ENCODE measurements around the gene HPDL.

HPDL gene

GRCh38 chr1:45334308-45335245 lies 7.9 kb downstream of the HPDL start:
- no peak for DNase-seq (ENCODE audit: low read depth, low spot score)
- H3K4me3 ChIP-seq (ENCODE audit: low read depth, low read length) = no peak overlapping the region
- no peak for TF ChIP-seq CTCF (IDR thresholded peaks at IDR 0.05; ENCODE audit: insufficient read depth, low read length, missing control alignments)
- CTCF ChIA-PET = interaction anchor here (8.3 kb wide), 1 partner anchor 319 kb away, joined by 78 read pairs; the partner anchor contains the start of gene UROD
- POLR2A ChIA-PET = no interaction called here

- no peak for TF ChIP-seq CTCF (IDR thresholded peaks at IDR 0.05; ENCODE audit: insufficient read depth, low read length, missing control alignments)
- ChIA-PET POLR2A (no interaction called here), CTCF (interaction anchor here (8.3 kb wide), 1 partner anchor 320 kb away, joined by 78 read pairs; the partner anchor contains the start of gene UROD)
- H3K4me3 ChIP-seq (ENCODE audit: low read depth, low read length) = no peak overlapping the region
- DNase-seq (ENCODE audit: low read depth, low spot score) = no peak
Measured at GRCh38 chr1:45335855-45336324, 9.2 kb downstream of the HPDL start.

GRCh38 chr1:45337630-45338325 lies 11.1 kb downstream of the HPDL start:
- no peak overlapping the region for H3K4me3 ChIP-seq (ENCODE audit: low read depth, low read length)
- CTCF ChIA-PET = interaction anchor here (0.8 to 8.3 kb wide), 4 partner anchors 11 to 322 kb away, joined by 3 to 78 read pairs (median 12); partner anchors contain the start of genes HPDL and UROD
- DNase-seq (ENCODE audit: low read depth, low spot score) = no peak
- no peak for TF ChIP-seq CTCF (IDR thresholded peaks at IDR 0.05; ENCODE audit: insufficient read depth, low read length, missing control alignments)
- POLR2A ChIA-PET = no interaction called here

- peak; percentile 36 for DNase-seq (ENCODE audit: low read depth, low spot score)
- TF ChIP-seq CTCF (IDR thresholded peaks at IDR 0.05; ENCODE audit: insufficient read depth, low read length, missing control alignments) = no peak
- ChIA-PET POLR2A (interaction anchor here (0.6 to 2.2 kb wide), 12 partner anchors 8 to 531 kb away, joined by 3 to 21 read pairs (median 5); partner anchors contain the start of genes HECTD3, HPDL, PRDX1 and TESK2), CTCF (interaction anchor here (0.5 to 8.3 kb wide), 15 partner anchors 9 to 612 kb away, joined by 3 to 78 read pairs (median 5); partner anchors contain the start of genes HECTD3, HPDL and UROD)
- peak within 1 kb of the TSS; percentile 97 for H3K4me3 ChIP-seq (ENCODE audit: low read depth, low read length)
Measured at GRCh38 chr1:45339789-45340558, 13.3 kb downstream of the HPDL start, which contains the start of the genes MUTYH and TOE1. TSS of gene MUTYH (minus strand) at chr1:45340440. CDS start at chr1:45334505, 5,935 bp downstream. TSS of gene TOE1 (plus strand) at chr1:45340170. CDS start at chr1:45340253, 83 bp downstream.

GRCh38 chr1:45340816-45341466 lies 14.2 kb downstream of the HPDL start:
- CTCF ChIA-PET = interaction anchor here (1.1 to 8.3 kb wide), 10 partner anchors 8 to 330 kb away, joined by 3 to 78 read pairs (median 8); partner anchors contain the start of genes HECTD3, HPDL and UROD
- H3K4me3 ChIP-seq (ENCODE audit: low read depth, low read length) = peak overlapping the region; percentile 97
- POLR2A ChIA-PET = interaction anchor here (0.5 to 2.2 kb wide), 5 partner anchors 7 to 180 kb away, joined by 3 to 21 read pairs (median 9); partner anchors contain the start of genes PRDX1 and TESK2
- DNase-seq (ENCODE audit: low read depth, low spot score) = no peak
- no peak for TF ChIP-seq CTCF (IDR thresholded peaks at IDR 0.05; ENCODE audit: insufficient read depth, low read length, missing control alignments)

All from AG04449 (cell line).